SK-N-SH (cell line): ENCODE data around the gene UNK. TPM values are rescaled to one million over a fixed set of nuclear protein-coding genes. Genes with fewer than 3 reads are reported as not detected.

Source experiments
- CTCF ChIA-PET: fragments of 300-600, 350-600 bp; formaldehyde crosslinking; extraction: SDS; loops from one replicate; lab custom pipeline; 2021; lab: Yijun Ruan, JAX
- POLR2A ChIA-PET: fragments of 350-600 bp; sonication (Branson Sonifier 250); formaldehyde crosslinking; extraction: SDS; loops from one replicate; lab custom pipeline; 2020; ENCODE audit warnings: antibody characterized with exemption, inconsistent platforms; lab: Yijun Ruan, JAX
- DNase-seq: peaks from one replicate; pipeline ENCODE4 v3.0.0; 2012
- H2AFZ ChIP-seq: fragments of 200-600 bp; sonication (generic); 2 replicates; pipeline ENCODE4 v1.8.1; 2016; ENCODE audit warnings: antibody characterized with exemption, mild to moderate bottlenecking, low read depth
- H3F3A ChIP-seq: fragments of 200-600 bp; sonication (generic); replicated peaks from 2 replicates; pipeline ENCODE3; 2016; ENCODE audit warnings: antibody characterized with exemption, mild to moderate bottlenecking; ENCODE audit not compliant: insufficient read depth
- H3K27ac ChIP-seq, 2 experiments: fragments of 200-500 bp in 1 of 2; fragments of 200-600 bp in 1 of 2; sonication (Bioruptor generic) in 1 of 2; sonication (generic), shearing (Covaris generic) in 1 of 2; 2 replicates each; pipeline versions ENCODE4 v1.5.1 to v1.6.1; 2014 to 2016; ENCODE audit warnings: low read depth in 2 of 2, inconsistent platforms in 1 of 2, low read length in 1 of 2, mild to moderate bottlenecking in 1 of 2, mixed read lengths in 1 of 2
- H3K27me3 ChIP-seq: fragments of 200-600 bp; sonication (generic), shearing (Covaris generic); 2 replicates; pipeline ENCODE4 v1.6.1; 2016; ENCODE audit warnings: mixed run types; ENCODE audit not compliant: insufficient read depth
- H3K36me3 ChIP-seq, 2 experiments: fragments of 200-500 bp in 1 of 2; fragments of 200-600 bp in 1 of 2; sonication (Bioruptor generic) in 1 of 2; sonication (generic) in 1 of 2; replicated peaks in 1 of 2; 2 replicates each; pipeline versions ENCODE3 to v1.5.1; 2014 to 2016; ENCODE audit warnings: low read length in 1 of 2, mild to moderate bottlenecking in 1 of 2; ENCODE audit not compliant: insufficient read depth in 2 of 2, control insufficient read depth in 1 of 2
- H3K4me1 ChIP-seq, 2 experiments: fragments of 200-500 bp in 1 of 2; fragments of 200-600 bp in 1 of 2; sonication (Bioruptor generic) in 1 of 2; sonication (generic), shearing (Covaris generic) in 1 of 2; 2 replicates each; pipeline versions ENCODE4 v1.5.1 to v1.6.1; 2014 to 2016; ENCODE audit warnings: low read depth in 1 of 2, low read length in 1 of 2, mixed run types in 1 of 2; ENCODE audit not compliant: insufficient read depth in 2 of 2, control insufficient read depth in 1 of 2
- H3K4me2 ChIP-seq: fragments of 200-600 bp; sonication (generic), shearing (Covaris generic); 2 replicates; pipeline ENCODE4 v1.6.1; 2017; ENCODE audit warnings: mixed run types
- H3K4me3 ChIP-seq, 2 experiments: fragments of 200-500 bp in 1 of 2; fragments of 200-600 bp in 1 of 2; sonication (Bioruptor generic) in 1 of 2; sonication (generic), shearing (Covaris generic) in 1 of 2; 2 replicates each; pipeline versions ENCODE4 v1.5.1 to v1.8.1; 2014 to 2016; ENCODE audit warnings: low read depth in 2 of 2, inconsistent platforms in 1 of 2, low read length in 1 of 2, mild to moderate bottlenecking in 1 of 2, mixed read lengths in 1 of 2, moderate library complexity in 1 of 2
- H3K79me2 ChIP-seq: fragments of 200-600 bp; sonication (generic); 2 replicates; pipeline ENCODE4 v1.8.1; 2017; ENCODE audit warnings: mild to moderate bottlenecking; ENCODE audit not compliant: insufficient read depth
- H3K9ac ChIP-seq: fragments of 200-600 bp; sonication (generic); 2 replicates; pipeline ENCODE4 v1.6.1; 2017; ENCODE audit warnings: mixed run types
- H3K9me2 ChIP-seq: fragments of 200-600 bp; sonication (generic); 2 replicates; pipeline ENCODE4 v1.6.1; 2017; ENCODE audit warnings: mixed run types
- H3K9me3 ChIP-seq: fragments of 200-600 bp; sonication (generic); 2 replicates; pipeline ENCODE4 v1.6.1; 2017; ENCODE audit warnings: mixed run types, mild to moderate bottlenecking, moderate library complexity
- H4K20me1 ChIP-seq: fragments of 200-600 bp; sonication (generic); 2 replicates; pipeline ENCODE4 v1.6.1; 2017; ENCODE audit warnings: mild to moderate bottlenecking, mixed run types; ENCODE audit not compliant: insufficient read depth
- CHD2 ChIP-seq: fragments of 150-350 bp; IDR thresholded peaks from 2 replicates; pipeline ENCODE4 v1.6.1; 2018; ENCODE audit warnings: low read length; ENCODE audit not compliant: partially characterized antibody
- ELF1 ChIP-seq: IDR thresholded peaks from 2 replicates; pipeline ENCODE4 v1.4.0; 2012
- GABPA ChIP-seq: IDR thresholded peaks from 2 replicates; pipeline ENCODE4 v1.4.0; 2012; ENCODE audit warnings: low read depth, mild to moderate bottlenecking
- GATA2 ChIP-seq: sonication (generic); formaldehyde crosslinking; IDR thresholded peaks from 2 replicates; pipeline ENCODE4 v1.5.0; 2020; ENCODE audit warnings: mild to moderate bottlenecking, missing genetic modification reagents
- MEF2A ChIP-seq: IDR thresholded peaks from 2 replicates; pipeline ENCODE4 v1.4.0; 2012; ENCODE audit warnings: low read depth, borderline replicate concordance
- MXI1 ChIP-seq: IDR thresholded peaks from 2 replicates; pipeline ENCODE4 v1.6.1; 2012; ENCODE audit warnings: mild to moderate bottlenecking, low read depth, low read length, improper control_type of control experiment
- NRF1 ChIP-seq: IDR thresholded peaks from 2 replicates; pipeline ENCODE4 v1.6.1; 2012; ENCODE audit warnings: low read depth, mild to moderate bottlenecking, low read length
- POLR2AphosphoS5 ChIP-seq: IDR thresholded peaks from 2 replicates; pipeline ENCODE4 v1.6.1; 2012; ENCODE audit warnings: low read depth, low read length
- RCOR1 ChIP-seq: fragments of 150-350 bp; IDR thresholded peaks from 2 replicates; pipeline ENCODE4 v1.6.1; 2017; ENCODE audit warnings: antibody characterized with exemption, low read length
- SIN3A ChIP-seq: IDR thresholded peaks from 2 replicates; pipeline ENCODE4 v1.6.1; 2012; ENCODE audit warnings: low read depth, mild to moderate bottlenecking, low read length, moderate library complexity, borderline replicate concordance
- TAF1 ChIP-seq: IDR thresholded peaks from 2 replicates; pipeline ENCODE4 v1.6.1; 2012; ENCODE audit warnings: low read depth, mild to moderate bottlenecking, low read length, moderate library complexity, borderline replicate concordance
- TCF12 ChIP-seq: IDR thresholded peaks from 2 replicates; pipeline ENCODE4 v1.4.0; 2012
- YY1 ChIP-seq: IDR thresholded peaks from 2 replicates; pipeline ENCODE4 v1.4.0; 2012; ENCODE audit warnings: low read depth, mild to moderate bottlenecking
- ZBTB33 ChIP-seq: IDR thresholded peaks from 2 replicates; pipeline ENCODE4 v1.4.0; 2012; ENCODE audit warnings: low read depth, borderline replicate concordance
- WGBS: methylation state at CpG from one replicate; pipeline ENCODE4 v1.1.6; 2017; ENCODE audit warnings: low lambda C conversion rate; 5-methylcytosine and 5-hydroxymethylcytosine counted together
- polyA plus RNA-seq, 3 experiments: library from polyadenylated mRNA; depleted of rRNA; stranded (reverse); fragments of >200 nt; gene quantifications; 2 replicates each; pipeline ENCODE4 v1.2.3, GENCODE V29; 2012

UNK gene, protein sequence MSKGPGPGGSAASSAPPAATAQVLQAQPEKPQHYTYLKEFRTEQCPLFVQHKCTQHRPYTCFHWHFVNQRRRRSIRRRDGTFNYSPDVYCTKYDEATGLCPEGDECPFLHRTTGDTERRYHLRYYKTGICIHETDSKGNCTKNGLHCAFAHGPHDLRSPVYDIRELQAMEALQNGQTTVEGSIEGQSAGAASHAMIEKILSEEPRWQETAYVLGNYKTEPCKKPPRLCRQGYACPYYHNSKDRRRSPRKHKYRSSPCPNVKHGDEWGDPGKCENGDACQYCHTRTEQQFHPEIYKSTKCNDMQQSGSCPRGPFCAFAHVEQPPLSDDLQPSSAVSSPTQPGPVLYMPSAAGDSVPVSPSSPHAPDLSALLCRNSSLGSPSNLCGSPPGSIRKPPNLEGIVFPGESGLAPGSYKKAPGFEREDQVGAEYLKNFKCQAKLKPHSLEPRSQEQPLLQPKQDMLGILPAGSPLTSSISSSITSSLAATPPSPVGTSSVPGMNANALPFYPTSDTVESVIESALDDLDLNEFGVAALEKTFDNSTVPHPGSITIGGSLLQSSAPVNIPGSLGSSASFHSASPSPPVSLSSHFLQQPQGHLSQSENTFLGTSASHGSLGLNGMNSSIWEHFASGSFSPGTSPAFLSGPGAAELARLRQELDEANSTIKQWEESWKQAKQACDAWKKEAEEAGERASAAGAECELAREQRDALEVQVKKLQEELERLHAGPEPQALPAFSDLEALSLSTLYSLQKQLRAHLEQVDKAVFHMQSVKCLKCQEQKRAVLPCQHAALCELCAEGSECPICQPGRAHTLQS
- polyA plus RNA-seq (2012; rRNA removed), result 19.9 and 24.8 TPM in 2 replicates
- polyA plus RNA-seq (2012; cell fraction: cytosol; rRNA removed), result 22.1 and 26.9 TPM in 2 replicates
- polyA plus RNA-seq (2012; cell fraction: nucleus; rRNA removed), result 54.0 and 54.3 TPM in 2 replicates

DNA sequence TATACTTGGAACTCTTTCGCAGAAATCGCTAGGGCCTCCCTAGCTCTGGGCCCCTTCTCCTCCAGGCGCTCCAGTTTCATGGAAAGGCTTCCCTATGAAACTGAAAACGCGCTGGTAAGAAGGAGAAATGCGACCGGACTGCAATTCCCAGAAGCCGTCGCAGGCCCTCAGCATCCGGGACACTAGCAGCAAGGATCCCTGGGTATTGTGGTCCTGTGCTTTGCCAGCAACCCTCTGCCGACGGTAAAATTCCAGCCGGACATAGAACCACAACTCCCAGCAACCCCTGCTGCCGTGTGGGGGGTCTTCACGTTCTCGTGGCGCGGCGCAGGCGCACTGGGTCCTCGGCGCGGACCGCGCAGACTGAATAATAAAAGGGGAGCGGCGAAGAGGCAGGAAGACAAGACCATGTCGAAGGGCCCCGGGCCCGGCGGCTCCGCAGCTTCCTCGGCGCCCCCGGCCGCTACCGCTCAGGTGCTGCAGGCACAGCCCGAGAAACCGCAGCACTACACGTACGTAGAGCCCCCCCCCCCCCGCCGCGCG, at the start of gene UNK:
UNK (plus strand) TSS at position 334 of the 543 bp plus-strand sequence; CDS start at position 409, 75 bp downstream.
- Histone ChIP-seq H3K9me2 (no peaks in the 10 kb centered on the region), H3K4me3 (peak within 1 kb of the TSS; percentile 65 to 72), H3K4me1 (peaks cover 16 to 20% of the 10 kb centered on the region in 2 experiments), H3K36me3 (peaks cover 0 to 4% of the 10 kb centered on the region in 2 experiments), H4K20me1 (no peaks in the 10 kb centered on the region; the same call in 1 of the 2 replicates), H3K27ac (peak within 1 kb of the TSS; percentile 98)
- TF ChIP-seq POLR2AphosphoS5 (peak; percentile 14), YY1 (0 out of 2 replicates have a peak, but pooled peaks have one; percentile 38), SIN3A (no peak; the same call in 1 of the 2 replicates), MXI1 (no peak), ZBTB33 (peak; percentile 94), RCOR1 (peak; percentile 32), GATA2 (CRISPR knock-in tag) (no peak), NRF1 (peak; percentile 96), TCF12 (peak; percentile 37), TAF1 (peak; percentile 73), ELF1 (peak; percentile 72; the same call in 1 of the 2 replicates), CHD2 (peak; percentile 98), GABPA (peak; percentile 54; the same call in 1 of the 2 replicates), MEF2A (peak; percentile 24; the same call in 1 of the 2 replicates)
- TF ChIP-seq, all 33 proteins: peak for 11
- WGBS, result 0% methylated on average over 38 of the region's 45 CpGs
- DNase-seq, result peak; percentile 99
- Histone ChIP-seq H2AFZ (peak within 1 kb of the TSS; percentile 90), H3K79me2 (peaks cover 44% of the 10 kb centered on the region), H3K9me3 (no peaks in the 10 kb centered on the region), H3K4me2 (peak within 1 kb of the TSS; percentile 88), H3K9ac (peak within 1 kb of the TSS; percentile 94), H3K27me3 (no peaks in the 10 kb centered on the region), H3F3A (peaks cover 35% of the 10 kb centered on the region)
- ChIA-PET POLR2A (interaction anchor here (0.5 to 4.0 kb wide), 17 partner anchors 9 to 107 kb away, joined by 3 to 47 read pairs (median 4); partner anchors contain the start of genes GALK1, UNC13D and WBP2), CTCF (interaction anchor here (1.2 to 10.3 kb wide), 17 partner anchors 9 to 165 kb away, joined by 3 to 121 read pairs (median 9); partner anchors contain the start of genes GALK1, SMIM5, UNC13D and WBP2)
